ENCODE results near the gene GAS6.

- no peak for TF ChIP-seq POLR2A (IDR thresholded peaks at IDR 0.05)
- no peak for TF ChIP-seq CTCF (IDR thresholded peaks at IDR 0.05)
These were observed 33.3 kb upstream of the GAS6 start for GRCh38 chr13:113897161-113897560.
